Esophagus muscularis mucosa (tissue), 4 donors: ENCODE data around the gene TRMO. TPM values are rescaled to one million over a fixed set of nuclear protein-coding genes. Genes with fewer than 3 reads are reported as not detected.

ENCODE experiments used
- DNase-seq: peaks from one replicate; pipeline ENCODE4 v3.0.0-alpha.2; 2017; ENCODE audit errors: extremely low spot score
- H3K27ac ChIP-seq, 4 donors: fragments of 200-600 bp; sonication (generic); replicated peaks in 1 of 4; 1 replicate in 3 of 4; 2 replicates in 1 of 4; pipeline ENCODE4 v1.5.1; 2016 to 2019; ENCODE audit warnings: mild to moderate bottlenecking in 1 of 4
- H3K27me3 ChIP-seq, 4 donors: fragments of 200-600 bp; sonication (generic); one replicate each; pipeline versions ENCODE4 v1.5.1 to v1.6.0; 2016 to 2019
- H3K36me3 ChIP-seq, 4 donors: fragments of 200-600 bp; sonication (generic); one replicate each; pipeline ENCODE4 v1.5.1; 2016 to 2019
- H3K4me1 ChIP-seq, 4 donors: fragments of 200-600 bp; sonication (generic); one replicate each; pipeline ENCODE4 v1.5.1; 2016 to 2019
- H3K4me3 ChIP-seq, 4 donors: fragments of 200-600 bp; sonication (generic); 1 replicate in 2 of 4; 2 replicates in 2 of 4; pipeline ENCODE4 v1.5.1; 2016 to 2019; ENCODE audit warnings: mild to moderate bottlenecking in 4 of 4, moderate library complexity in 1 of 4
- H3K9me3 ChIP-seq, 4 donors: fragments of 200-600 bp; sonication (generic); 1 replicate in 3 of 4; 2 replicates in 1 of 4; pipeline ENCODE4 v1.5.1; 2016 to 2019
- EP300 ChIP-seq: sonication (generic); formaldehyde crosslinking; IDR thresholded peaks from one replicate; pipeline ENCODE4 v1.6.1; 2017; ENCODE audit warnings: antibody characterized with exemption
- POLR2A ChIP-seq: fragments of 450-650 bp; IDR thresholded peaks from one replicate; pipeline ENCODE4 v1.6.1; 2017; ENCODE audit warnings: antibody characterized with exemption, moderate library complexity, mild to moderate bottlenecking, low read depth
- POLR2AphosphoS5 ChIP-seq, 2 donors: sonication (generic); formaldehyde crosslinking; IDR thresholded peaks; one replicate each; pipeline ENCODE4 v1.6.1; 2017; ENCODE audit warnings: antibody characterized with exemption in 2 of 2
- WGBS: methylation state at CpG from one replicate; pipeline ENCODE4 v1.1.5; 2018; 5-methylcytosine and 5-hydroxymethylcytosine counted together
- intact Hi-C: fragments of 100-400 bp; cut with DNase I; formaldehyde crosslinking; loops from one replicate; pipeline ENCODE4 v1.15.1; 2023
- total RNA-seq, 4 donors: library from RNA; depleted of rRNA; stranded (reverse); fragments of >200 nt; gene quantifications; one replicate each; pipeline versions ENCODE4 v1.1.0 to v1.2.1, GENCODE V29; 2016
- TF ChIP-seq, protein P1 (sequence below), 3 experiments: fragments of 200-600 bp in 2 of 3; fragments of 450-650 bp in 1 of 3; sonication (generic) in 2 of 3; IDR thresholded peaks; one replicate each; pipeline ENCODE4 v1.5.1; 2017 to 2019; ENCODE audit warnings: antibody characterized with exemption in 3 of 3, mild to moderate bottlenecking in 2 of 3, moderate library complexity in 1 of 3

TRMO gene
- total RNA-seq, 4 donors from 2014 or later = 16.6 to 22.7 (median 18.8) TPM

DNA sequence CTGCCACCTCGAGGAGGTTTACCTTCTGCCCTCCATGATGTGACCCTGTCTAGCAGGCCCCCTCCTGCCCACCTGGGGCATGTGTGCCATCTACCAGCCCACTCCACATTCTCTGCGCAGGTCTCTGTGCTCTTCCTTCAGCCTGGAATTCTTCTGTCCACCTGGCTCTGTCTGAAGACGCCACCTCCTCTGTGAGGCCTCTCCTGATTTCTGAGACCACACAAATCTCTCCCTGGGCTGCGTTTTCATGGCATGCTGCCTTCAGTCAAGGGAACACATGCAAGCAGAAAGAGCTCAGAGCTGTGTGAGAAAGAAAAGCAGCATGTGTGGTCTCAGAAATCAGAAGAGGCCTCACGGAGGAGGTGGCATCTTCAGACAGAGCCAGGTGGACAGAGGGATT lies 47.2 kb downstream of the TRMO start:
- Histone ChIP-seq H3K27me3 (no peaks in the 10 kb centered on the region), H3K4me1 (peaks cover 5 to 12% (median 10%) of the 10 kb centered on the region in 4 donors), H3K4me3 (no peak overlapping the region), H3K9me3 (no peaks in the 10 kb centered on the region), H3K36me3 (no peaks in the 10 kb centered on the region), H3K27ac (no peak overlapping the region)
- 75% methylated on average over 5 of the region's 5 CpGs for WGBS
- intact Hi-C loops = no loop called here
- TF ChIP-seq POLR2A = no peak
- TF ChIP-seq POLR2AphosphoS5 (IDR thresholded peaks at IDR 0.05) = no peak
- no peak for TF ChIP-seq EP300
- TF ChIP-seq, protein P1, sequence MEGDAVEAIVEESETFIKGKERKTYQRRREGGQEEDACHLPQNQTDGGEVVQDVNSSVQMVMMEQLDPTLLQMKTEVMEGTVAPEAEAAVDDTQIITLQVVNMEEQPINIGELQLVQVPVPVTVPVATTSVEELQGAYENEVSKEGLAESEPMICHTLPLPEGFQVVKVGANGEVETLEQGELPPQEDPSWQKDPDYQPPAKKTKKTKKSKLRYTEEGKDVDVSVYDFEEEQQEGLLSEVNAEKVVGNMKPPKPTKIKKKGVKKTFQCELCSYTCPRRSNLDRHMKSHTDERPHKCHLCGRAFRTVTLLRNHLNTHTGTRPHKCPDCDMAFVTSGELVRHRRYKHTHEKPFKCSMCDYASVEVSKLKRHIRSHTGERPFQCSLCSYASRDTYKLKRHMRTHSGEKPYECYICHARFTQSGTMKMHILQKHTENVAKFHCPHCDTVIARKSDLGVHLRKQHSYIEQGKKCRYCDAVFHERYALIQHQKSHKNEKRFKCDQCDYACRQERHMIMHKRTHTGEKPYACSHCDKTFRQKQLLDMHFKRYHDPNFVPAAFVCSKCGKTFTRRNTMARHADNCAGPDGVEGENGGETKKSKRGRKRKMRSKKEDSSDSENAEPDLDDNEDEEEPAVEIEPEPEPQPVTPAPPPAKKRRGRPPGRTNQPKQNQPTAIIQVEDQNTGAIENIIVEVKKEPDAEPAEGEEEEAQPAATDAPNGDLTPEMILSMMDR (IDR thresholded peaks at IDR 0.05) = no peak
- DNase-seq = no peak

DNA sequence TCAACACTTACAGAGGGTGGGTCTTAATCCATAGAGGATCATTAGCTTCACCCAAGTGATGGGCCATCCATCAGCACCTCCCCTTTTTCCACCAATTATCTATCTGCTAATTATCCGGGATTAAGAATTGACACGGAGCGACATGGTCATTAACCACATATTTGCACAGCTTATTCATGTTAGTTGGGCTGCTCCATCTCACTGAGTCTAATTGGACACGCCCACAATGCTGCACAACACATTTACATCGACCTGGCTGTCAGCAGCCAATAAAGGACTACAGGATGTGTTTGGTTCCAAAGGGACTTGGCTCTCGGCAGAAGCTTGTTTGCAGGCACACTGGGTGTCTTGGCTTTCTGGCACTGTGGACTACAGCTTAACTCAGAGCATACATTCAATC lies 47.7 kb downstream of the TRMO start:
- DNase-seq = no peak
- H3K27ac ChIP-seq = no peak overlapping the region
- H3K9me3 ChIP-seq = no peaks in the 10 kb centered on the region
- H3K4me3 ChIP-seq = no peak overlapping the region
- H3K27me3 ChIP-seq = no peaks in the 10 kb centered on the region
- TF ChIP-seq, protein P1 (IDR thresholded peaks at IDR 0.05) = no peak
- TF ChIP-seq POLR2AphosphoS5 (IDR thresholded peaks at IDR 0.05) (no peak), EP300 (no peak), POLR2A (no peak)
- 79% methylated on average over 6 of the region's 6 CpGs for WGBS
- intact Hi-C loops = no loop called here
- peaks cover 5 to 12% (median 10%) of the 10 kb centered on the region in 4 donors for H3K4me1 ChIP-seq
- no peaks in the 10 kb centered on the region for H3K36me3 ChIP-seq

DNA sequence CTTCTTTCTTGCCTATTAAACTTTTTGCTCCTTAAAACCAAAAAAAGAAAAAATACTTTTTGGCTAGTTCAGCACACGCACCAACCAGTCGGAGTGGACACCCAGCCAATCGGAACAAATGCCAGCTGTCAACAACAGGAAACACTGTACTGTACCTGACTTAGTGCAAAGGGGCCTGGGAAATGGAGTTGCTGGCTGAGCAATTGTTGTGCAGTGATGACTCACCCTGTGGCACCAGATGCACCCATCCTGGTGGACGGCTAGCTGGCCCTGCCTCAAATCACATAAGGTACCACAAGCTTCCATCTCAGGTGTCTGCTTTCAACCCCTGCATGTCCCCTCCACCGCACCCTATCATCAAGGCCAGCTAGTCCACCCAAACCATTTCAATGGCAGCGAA lies 48.4 kb downstream of the TRMO start:
- TF ChIP-seq, protein P1 (IDR thresholded peaks at IDR 0.05) = no peak
- TF ChIP-seq EP300 = no peak
- no peak for TF ChIP-seq POLR2A
- no peak overlapping the region for H3K27ac ChIP-seq
- peaks cover 5 to 12% (median 10%) of the 10 kb centered on the region in 4 donors for H3K4me1 ChIP-seq
- no peak for DNase-seq
- H3K27me3 ChIP-seq = no peaks in the 10 kb centered on the region
- no peaks in the 10 kb centered on the region for H3K36me3 ChIP-seq
- H3K9me3 ChIP-seq = no peaks in the 10 kb centered on the region
- intact Hi-C loops = no loop called here
- WGBS = 77% methylated on average over 5 of the region's 6 CpGs
- H3K4me3 ChIP-seq = no peak overlapping the region

DNA sequence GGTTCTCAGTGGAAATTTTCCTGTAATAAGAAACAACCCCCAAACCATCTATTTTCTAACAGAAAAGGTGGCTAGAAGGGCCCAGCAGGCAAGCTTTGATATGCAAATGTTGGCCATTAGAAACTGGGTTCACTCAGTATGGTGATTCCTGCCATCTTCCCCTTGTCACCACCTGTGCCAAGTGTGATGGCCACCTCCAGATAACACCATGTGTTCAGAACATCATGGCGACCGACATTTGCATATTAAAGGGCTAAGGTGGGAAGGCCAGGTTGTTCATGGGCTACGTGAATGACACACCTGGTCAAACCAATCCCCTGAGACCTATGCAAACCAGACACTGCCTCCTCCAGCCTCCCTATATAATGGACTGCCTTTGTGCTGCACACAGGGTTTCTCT lies 48.9 kb downstream of the TRMO start:
- 73% methylated on average over 3 of the region's 3 CpGs for WGBS
- TF ChIP-seq, protein P1 (IDR thresholded peaks at IDR 0.05) = no peak
- TF ChIP-seq POLR2A (no peak), EP300 (no peak), POLR2AphosphoS5 (IDR thresholded peaks at IDR 0.05) (no peak)
- peaks cover 5 to 12% (median 10%) of the 10 kb centered on the region in 4 donors for H3K4me1 ChIP-seq
- no peaks in the 10 kb centered on the region for H3K9me3 ChIP-seq
- H3K36me3 ChIP-seq = no peaks in the 10 kb centered on the region
- no peak overlapping the region for H3K27ac ChIP-seq
- DNase-seq = no peak
- intact Hi-C loops = no loop called here
- H3K4me3 ChIP-seq = no peak overlapping the region
- no peaks in the 10 kb centered on the region for H3K27me3 ChIP-seq

DNA sequence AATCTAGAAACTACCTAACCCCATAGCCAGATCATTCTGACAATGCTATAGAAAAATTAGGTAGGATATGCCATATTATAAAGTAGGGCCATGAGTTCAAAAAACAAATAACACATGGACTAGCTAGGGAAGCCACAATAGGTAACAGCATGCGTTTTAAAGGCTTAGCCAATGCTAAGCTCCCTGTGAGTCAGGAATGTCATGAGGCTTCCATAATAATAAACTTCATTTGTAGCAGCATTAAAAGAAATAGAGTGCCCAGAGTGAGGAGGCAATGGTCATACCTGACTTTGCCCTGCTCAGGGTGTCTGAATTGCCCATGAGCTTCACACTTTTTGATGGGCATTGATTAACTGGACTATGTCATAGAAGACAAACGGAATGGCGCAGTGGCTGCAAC lies 53.4 kb downstream of the TRMO start:
- 73% methylated on average over 3 of the region's 3 CpGs for WGBS
- intact Hi-C loops = no loop called here

More for the DNA sequence above, 53.4 kb downstream of the TRMO start:
- Histone ChIP-seq H3K4me3 (no peak overlapping the region), H3K27me3 (peaks cover 0 to 22% (median 3%) of the 10 kb centered on the region in 4 donors), H3K27ac (no peak overlapping the region), H3K36me3 (no peaks in the 10 kb centered on the region), H3K4me1 (no peaks in the 10 kb centered on the region), H3K9me3 (peaks cover 0 to 21% (median 17%) of the 10 kb centered on the region in 4 donors)
- DNase-seq = no peak
- TF ChIP-seq, protein P1 (IDR thresholded peaks at IDR 0.05) = no peak
- TF ChIP-seq EP300 = no peak
- no peak for TF ChIP-seq POLR2A
- no peak for TF ChIP-seq POLR2AphosphoS5 (IDR thresholded peaks at IDR 0.05)
